Measurements from ENCODE around the gene PCDHB7.
"Not testable (repeated sequence)": the region's sequence is repeated elsewhere in the genome, so short reads cannot be mapped to it uniquely, and the experiment has no call there.

The PCDHB7 gene

DNA sequence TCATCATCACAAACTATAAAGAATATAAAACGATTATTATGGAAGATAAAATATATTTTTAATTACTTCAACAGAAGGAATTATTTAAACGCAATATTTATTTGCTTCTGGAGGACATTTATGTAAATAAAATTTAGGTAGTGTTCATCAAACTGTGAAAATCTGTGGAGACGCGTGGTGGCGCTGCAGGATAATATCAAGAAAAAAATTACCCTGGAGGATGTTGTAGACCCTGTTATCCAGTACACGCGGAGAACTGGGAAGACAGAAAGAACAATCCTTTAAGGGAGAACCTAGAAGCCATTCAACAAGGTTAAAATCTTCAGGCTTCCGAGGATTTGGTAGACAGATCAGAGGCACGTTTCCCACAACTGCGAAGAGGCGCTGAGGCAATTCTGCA lies 36.0 kb downstream of the PCDHB7 start, which contains the start of gene PCDHB12:
PCDHB12 (plus strand) TSS at position 242 of the 400 bp plus-strand sequence. CDS start 189 bp downstream, outside the sequence.
- DNase-seq (ENCODE audit: extremely low spot score) = peak; percentile 12
- TF ChIP-seq, protein P1, sequence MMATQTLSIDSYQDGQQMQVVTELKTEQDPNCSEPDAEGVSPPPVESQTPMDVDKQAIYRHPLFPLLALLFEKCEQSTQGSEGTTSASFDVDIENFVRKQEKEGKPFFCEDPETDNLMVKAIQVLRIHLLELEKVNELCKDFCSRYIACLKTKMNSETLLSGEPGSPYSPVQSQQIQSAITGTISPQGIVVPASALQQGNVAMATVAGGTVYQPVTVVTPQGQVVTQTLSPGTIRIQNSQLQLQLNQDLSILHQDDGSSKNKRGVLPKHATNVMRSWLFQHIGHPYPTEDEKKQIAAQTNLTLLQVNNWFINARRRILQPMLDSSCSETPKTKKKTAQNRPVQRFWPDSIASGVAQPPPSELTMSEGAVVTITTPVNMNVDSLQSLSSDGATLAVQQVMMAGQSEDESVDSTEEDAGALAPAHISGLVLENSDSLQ (IDR thresholded peaks at IDR 0.05) = no peak
- no peak for TF ChIP-seq SUZ12 (IDR thresholded peaks at IDR 0.05)
- TF ChIP-seq L3MBTL2 (conservative IDR thresholded peaks at IDR 0.05) = no peak
- TF ChIP-seq FOXM1 (IDR thresholded peaks at IDR 0.05; ENCODE audit: borderline replicate concordance) = no peak
- no peak for TF ChIP-seq HDGF (IDR thresholded peaks at IDR 0.05; ENCODE audit: borderline replicate concordance)
- no peak for TF ChIP-seq SP1 (IDR thresholded peaks at IDR 0.05)
- TF ChIP-seq NFRKB (IDR thresholded peaks at IDR 0.05) = no peak
- no peak for TF ChIP-seq ZNF384 (IDR thresholded peaks at IDR 0.05)
- TF ChIP-seq LEF1 (IDR thresholded peaks at IDR 0.05; ENCODE audit: borderline replicate concordance) = no peak
- no peak for TF ChIP-seq CTBP1 (IDR thresholded peaks at IDR 0.05; ENCODE audit: borderline replicate concordance)
- ChIA-PET CTCF (interaction anchor here (0.7 to 1.2 kb wide), 3 partner anchors 9 to 355 kb away, joined by 3 to 5 read pairs (median 4); partner anchors contain the start of gene PCDHB11), POLR2A (no interaction called here)

- CTCF ChIA-PET; POLR2A ChIA-PET; DNase-seq (ENCODE audit: extremely low spot score): not testable (repeated sequence)
These were observed 37.8 kb downstream of the PCDHB7 start for GRCh38 chr5:141210281-141210680.

DNA sequence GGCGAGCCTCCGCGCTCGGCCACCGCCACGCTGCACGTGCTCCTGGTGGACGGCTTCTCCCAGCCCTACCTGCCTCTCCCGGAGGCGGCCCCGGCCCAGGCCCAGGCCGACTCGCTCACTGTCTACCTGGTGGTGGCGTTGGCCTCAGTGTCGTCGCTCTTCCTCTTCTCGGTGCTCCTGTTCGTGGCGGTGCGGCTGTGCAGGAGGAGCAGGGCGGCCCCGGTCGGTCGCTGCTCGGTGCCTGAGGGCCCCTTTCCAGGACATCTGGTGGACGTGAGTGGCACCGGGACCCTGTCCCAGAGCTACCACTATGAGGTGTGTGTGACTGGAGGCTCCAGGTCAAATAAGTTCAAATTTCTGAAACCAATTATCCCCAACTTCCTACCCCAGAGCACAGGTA lies 38.4 kb downstream of the PCDHB7 start:
- POLR2A ChIA-PET; CTCF ChIA-PET; DNase-seq (ENCODE audit: extremely low spot score): not testable (repeated sequence)

DNA sequence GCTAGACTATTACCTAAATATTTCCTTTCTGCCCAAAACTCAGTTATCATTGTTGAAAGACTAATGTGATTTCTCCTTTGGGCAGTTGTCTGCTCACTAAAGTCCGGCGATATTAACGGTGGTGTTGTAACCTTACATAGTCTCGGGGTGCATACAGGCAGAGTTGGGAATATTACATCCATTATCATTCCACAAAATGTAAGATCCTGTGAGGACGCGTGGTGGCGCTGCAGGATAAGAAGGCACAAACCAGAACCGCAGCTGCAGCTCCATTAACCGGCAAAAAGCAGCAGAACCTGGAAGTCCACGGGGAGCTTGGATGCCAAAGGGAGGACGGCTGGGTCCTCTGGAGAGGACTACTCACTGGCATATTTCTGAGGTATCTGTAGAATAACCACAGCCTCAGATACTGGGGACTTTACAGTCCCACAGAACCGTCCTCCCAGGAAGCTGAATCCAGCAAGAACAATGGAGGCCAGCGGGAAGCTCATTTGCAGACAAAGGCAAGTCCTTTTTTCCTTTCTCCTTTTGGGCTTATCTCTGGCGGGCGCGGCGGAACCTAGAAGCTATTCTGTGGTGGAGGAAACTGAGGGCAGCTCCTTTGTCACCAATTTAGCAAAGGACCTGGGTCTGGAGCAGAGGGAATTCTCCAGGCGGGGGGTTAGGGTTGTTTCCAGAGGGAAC lies 41.4 kb downstream of the PCDHB7 start, which contains the start of gene PCDHB13:
PCDHB13 (plus strand) TSS at position 264 of the 684 bp plus-strand sequence; CDS start at position 469, 205 bp downstream.
- POLR2A ChIA-PET; DNase-seq (ENCODE audit: extremely low spot score): not testable (repeated sequence)
- CTCF ChIA-PET = interaction anchor here (0.9 kb wide), 1 partner anchor 22 kb away, joined by 3 read pairs; the partner anchor contains the start of gene PCDHB10

DNA sequence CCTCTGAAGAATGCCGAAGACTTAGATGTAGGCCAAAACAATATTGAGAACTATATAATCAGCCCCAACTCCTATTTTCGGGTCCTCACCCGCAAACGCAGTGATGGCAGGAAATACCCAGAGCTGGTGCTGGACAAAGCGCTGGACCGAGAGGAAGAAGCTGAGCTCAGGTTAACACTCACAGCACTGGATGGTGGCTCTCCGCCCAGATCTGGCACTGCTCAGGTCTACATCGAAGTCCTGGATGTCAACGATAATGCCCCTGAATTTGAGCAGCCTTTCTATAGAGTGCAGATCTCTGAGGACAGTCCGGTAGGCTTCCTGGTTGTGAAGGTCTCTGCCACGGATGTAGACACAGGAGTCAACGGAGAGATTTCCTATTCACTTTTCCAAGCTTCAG lies 42.1 kb downstream of the PCDHB7 start:
- POLR2A ChIA-PET; DNase-seq (ENCODE audit: extremely low spot score); CTCF ChIA-PET: not testable (repeated sequence)

GRCh38 chr5:141215504-141215903 lies 43.1 kb downstream of the PCDHB7 start:
- POLR2A ChIA-PET; CTCF ChIA-PET; DNase-seq (ENCODE audit: extremely low spot score): not testable (repeated sequence)

- DNase-seq (ENCODE audit: extremely low spot score); POLR2A ChIA-PET: not testable (repeated sequence)
- CTCF ChIA-PET = interaction anchor here (0.7 kb wide), 1 partner anchor 87 kb away, joined by 3 read pairs; no protein-coding TSS in a partner anchor
These were observed 43.6 kb downstream of the PCDHB7 start for GRCh38 chr5:141216035-141216434.

- TF ChIP-seq, protein P1 (IDR thresholded peaks at IDR 0.05) = no peak
- TF ChIP-seq ARNT (IDR thresholded peaks at IDR 0.05) (no peak), FOXA1 (IDR thresholded peaks at IDR 0.05) (no peak), CTBP1 (IDR thresholded peaks at IDR 0.05; ENCODE audit: borderline replicate concordance) (no peak), BHLHE40 (IDR thresholded peaks at IDR 0.05; ENCODE audit: borderline replicate concordance) (no peak), FOXM1 (IDR thresholded peaks at IDR 0.05; ENCODE audit: borderline replicate concordance) (no peak), SUZ12 (IDR thresholded peaks at IDR 0.05) (no peak), SP1 (IDR thresholded peaks at IDR 0.05) (no peak), LEF1 (IDR thresholded peaks at IDR 0.05; ENCODE audit: borderline replicate concordance) (no peak), TARDBP (IDR thresholded peaks at IDR 0.05) (no peak), HDGF (IDR thresholded peaks at IDR 0.05; ENCODE audit: borderline replicate concordance) (no peak), L3MBTL2 (conservative IDR thresholded peaks at IDR 0.05) (no peak), ZNF384 (IDR thresholded peaks at IDR 0.05) (no peak), ELF4 (IDR thresholded peaks at IDR 0.05) (no peak), NFRKB (IDR thresholded peaks at IDR 0.05) (no peak), FOXK2 (IDR thresholded peaks at IDR 0.05) (no peak)
- ChIA-PET CTCF (interaction anchor here (0.6 to 2.6 kb wide), 18 partner anchors 11 to 440 kb away, joined by 3 to 23 read pairs (median 4); partner anchors contain the start of genes PCDHB10, PCDHB11, PCDHB15 and PCDHGA11), POLR2A (interaction anchor here (0.8 kb wide), 1 partner anchor 341 kb away, joined by 3 read pairs; no protein-coding TSS in a partner anchor)
- peak; percentile 46 for DNase-seq (ENCODE audit: extremely low spot score)
These were observed 50.8 kb downstream of the PCDHB7 start, which contains the start of gene PCDHB14 for GRCh38 chr5:141223112-141223783. TSS of gene PCDHB14 (plus strand) at chr5:141223343. CDS start at chr5:141223506, 163 bp downstream.

DNA sequence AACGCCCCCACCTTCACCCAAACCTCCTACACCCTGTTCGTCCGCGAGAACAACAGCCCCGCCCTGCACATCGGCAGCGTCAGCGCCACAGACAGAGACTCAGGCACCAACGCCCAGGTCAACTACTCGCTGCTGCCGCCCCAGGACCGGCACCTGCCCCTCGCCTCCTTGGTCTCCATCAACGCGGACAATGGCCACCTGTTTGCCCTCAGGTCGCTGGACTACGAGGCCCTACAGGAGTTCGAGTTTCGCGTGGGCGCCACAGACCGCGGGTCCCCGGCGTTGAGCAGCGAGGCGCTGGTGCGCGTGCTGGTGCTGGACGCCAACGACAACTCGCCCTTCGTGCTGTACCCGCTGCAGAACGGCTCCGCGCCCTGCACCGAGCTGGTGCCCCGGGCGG lies 52.4 kb downstream of the PCDHB7 start:
- DNase-seq (ENCODE audit: extremely low spot score); CTCF ChIA-PET; POLR2A ChIA-PET: not testable (repeated sequence)

DNA sequence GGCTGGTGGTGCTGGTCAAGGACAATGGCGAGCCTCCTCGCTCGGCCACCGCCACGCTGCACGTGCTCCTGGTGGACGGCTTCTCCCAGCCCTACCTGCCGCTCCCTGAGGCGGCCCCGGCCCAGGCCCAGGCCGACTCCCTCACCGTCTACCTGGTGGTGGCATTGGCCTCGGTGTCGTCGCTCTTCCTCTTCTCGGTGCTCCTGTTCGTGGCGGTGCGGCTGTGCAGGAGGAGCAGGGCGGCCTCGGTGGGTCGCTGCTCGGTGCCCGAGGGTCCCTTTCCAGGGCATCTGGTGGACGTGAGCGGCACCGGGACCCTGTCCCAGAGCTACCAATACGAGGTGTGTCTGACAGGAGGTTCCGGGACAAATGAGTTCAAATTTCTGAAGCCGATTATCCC lies 53.0 kb downstream of the PCDHB7 start:
- CTCF ChIA-PET; POLR2A ChIA-PET; DNase-seq (ENCODE audit: extremely low spot score): not testable (repeated sequence)

All from HEK293T (cell line).